Measurements from ENCODE around the gene IRF2.
A peak's percentile ranks its signal among the peaks of the same experiment; 100 is the strongest.

IRF2 gene

GRCh38 chr4:184456337-184456736 lies 18.0 kb downstream of the IRF2 start:
- Histone ChIP-seq H3K27me3 (replicated peaks; ENCODE audit: insufficient read depth, low read length) (no peaks in the 10 kb centered on the region), H4K20me1 (ENCODE audit: insufficient read depth, low read length) (no peaks in the 10 kb centered on the region), H3K9me3 (replicated peaks; ENCODE audit: insufficient read depth, low read length) (no peaks in the 10 kb centered on the region), H3F3A (ENCODE audit: insufficient read depth, low read length) (peaks cover 57% of the 10 kb centered on the region), H3K4me1 (ENCODE audit: low read length) (peaks cover 72% of the 10 kb centered on the region), H3K9ac (ENCODE audit: low read length) (no peak overlapping the region; the same call in 1 of the 2 replicates), H3K4me3 (ENCODE audit: low read length) (no peak overlapping the region), H3K9me2 (replicated peaks; ENCODE audit: insufficient read depth, low read length) (no peaks in the 10 kb centered on the region), H3K27ac (ENCODE audit: low read length) (peak overlapping the region; percentile 93; the same call in 1 of the 2 replicates), H3K4me2 (ENCODE audit: low read depth, low read length) (peak overlapping the region; percentile 80), H2AFZ (ENCODE audit: low read length) (no peak overlapping the region), H3K79me2 (ENCODE audit: low read length) (peaks cover 93% of the 10 kb centered on the region), H3K36me3 (replicated peaks; ENCODE audit: insufficient read depth, low read length) (peaks cover 5% of the 10 kb centered on the region; the same call in 1 of the 2 replicates)
- no peak for TF ChIP-seq CTCF (IDR thresholded peaks at IDR 0.05; ENCODE audit: low read length)
- TF ChIP-seq EZH2 (optimal IDR thresholded peaks at IDR 0.05; ENCODE audit: low read depth, low read length) = no peak
- TF ChIP-seq EZH2phosphoT487 (IDR thresholded peaks at IDR 0.05; ENCODE audit: low read length) = no peak
- DNase-seq = no peak

- H3K79me2 ChIP-seq (ENCODE audit: low read length) = peaks cover 93% of the 10 kb centered on the region
- no peak overlapping the region for H3K27ac ChIP-seq (ENCODE audit: low read length)
- no peaks in the 10 kb centered on the region for H4K20me1 ChIP-seq (ENCODE audit: insufficient read depth, low read length)
Observed at GRCh38 chr4:184455299-184455698, 19.1 kb downstream of the IRF2 start.

GRCh38 chr4:184453365-184454160 lies 20.8 kb downstream of the IRF2 start:
- TF ChIP-seq EZH2 (optimal IDR thresholded peaks at IDR 0.05; ENCODE audit: low read depth, low read length) (no peak), CTCF (IDR thresholded peaks at IDR 0.05; ENCODE audit: low read length) (no peak), EZH2phosphoT487 (IDR thresholded peaks at IDR 0.05; ENCODE audit: low read length) (no peak)
- H3K36me3 ChIP-seq (replicated peaks; ENCODE audit: insufficient read depth, low read length) = peaks cover 9% of the 10 kb centered on the region
- H3K4me3 ChIP-seq (ENCODE audit: low read length) = peak overlapping the region; percentile 30; the same call in 1 of the 2 replicates
- peak; percentile 87 for DNase-seq
- no peaks in the 10 kb centered on the region for H3K27me3 ChIP-seq (replicated peaks; ENCODE audit: insufficient read depth, low read length)
- H3K27ac ChIP-seq (ENCODE audit: low read length) = peak overlapping the region; percentile 92
- H3K4me1 ChIP-seq (ENCODE audit: low read length) = peaks cover 77% of the 10 kb centered on the region
- no peaks in the 10 kb centered on the region for H3K9me3 ChIP-seq (replicated peaks; ENCODE audit: insufficient read depth, low read length)
- H3K4me2 ChIP-seq (ENCODE audit: low read depth, low read length) = peak overlapping the region; percentile 77
- peaks cover 92% of the 10 kb centered on the region for H3K79me2 ChIP-seq (ENCODE audit: low read length)
- peak overlapping the region; percentile 69 for H3K9ac ChIP-seq (ENCODE audit: low read length)
- H2AFZ ChIP-seq (ENCODE audit: low read length) = peak overlapping the region; percentile 18; the same call in 1 of the 2 replicates
- H4K20me1 ChIP-seq (ENCODE audit: insufficient read depth, low read length) = no peaks in the 10 kb centered on the region
- peaks cover 57% of the 10 kb centered on the region for H3F3A ChIP-seq (ENCODE audit: insufficient read depth, low read length)
- H3K9me2 ChIP-seq (replicated peaks; ENCODE audit: insufficient read depth, low read length) = no peaks in the 10 kb centered on the region

More at GRCh38 chr4:184455299-184455698, 19.1 kb downstream of the IRF2 start:
- Histone ChIP-seq H3K9me2 (replicated peaks; ENCODE audit: insufficient read depth, low read length) (no peaks in the 10 kb centered on the region), H3K27me3 (replicated peaks; ENCODE audit: insufficient read depth, low read length) (no peaks in the 10 kb centered on the region), H2AFZ (ENCODE audit: low read length) (no peak overlapping the region), H3K9me3 (replicated peaks; ENCODE audit: insufficient read depth, low read length) (no peaks in the 10 kb centered on the region), H3K36me3 (replicated peaks; ENCODE audit: insufficient read depth, low read length) (peaks cover 5% of the 10 kb centered on the region; the same call in 1 of the 2 replicates), H3K9ac (ENCODE audit: low read length) (no peak overlapping the region), H3K4me3 (ENCODE audit: low read length) (no peak overlapping the region), H3K4me1 (ENCODE audit: low read length) (peaks cover 80% of the 10 kb centered on the region), H3F3A (ENCODE audit: insufficient read depth, low read length) (peaks cover 57% of the 10 kb centered on the region), H3K4me2 (ENCODE audit: low read depth, low read length) (no peak overlapping the region)
- DNase-seq = no peak
- TF ChIP-seq CTCF (IDR thresholded peaks at IDR 0.05; ENCODE audit: low read length) = no peak
- no peak for TF ChIP-seq EZH2phosphoT487 (IDR thresholded peaks at IDR 0.05; ENCODE audit: low read length)
- TF ChIP-seq EZH2 (optimal IDR thresholded peaks at IDR 0.05; ENCODE audit: low read depth, low read length) = no peak
